Stimulated activated CD4-positive, alpha-beta T cell treated with anti-CD3 and anti-CD28 coated beads, Interleukin-12 subunit alpha, Interleukin-12 subunit beta, amount 100 ng/mL, for 48 hours (primary cell): ENCODE measurements around the gene LAS1L.
A peak's percentile ranks its signal among the peaks of the same experiment; 100 is the strongest.
"Not testable (repeated sequence)": the region's sequence is repeated elsewhere in the genome, so short reads cannot be mapped to it uniquely, and the experiment has no call there.

Experiments used
- DNase-seq, 3 donors: peaks; one replicate each; pipeline ENCODE4 v3.0.0-alpha.2; 2020; ENCODE audit warnings: low read depth in 2 of 3, low spot score in 1 of 3

The LAS1L gene

DNA sequence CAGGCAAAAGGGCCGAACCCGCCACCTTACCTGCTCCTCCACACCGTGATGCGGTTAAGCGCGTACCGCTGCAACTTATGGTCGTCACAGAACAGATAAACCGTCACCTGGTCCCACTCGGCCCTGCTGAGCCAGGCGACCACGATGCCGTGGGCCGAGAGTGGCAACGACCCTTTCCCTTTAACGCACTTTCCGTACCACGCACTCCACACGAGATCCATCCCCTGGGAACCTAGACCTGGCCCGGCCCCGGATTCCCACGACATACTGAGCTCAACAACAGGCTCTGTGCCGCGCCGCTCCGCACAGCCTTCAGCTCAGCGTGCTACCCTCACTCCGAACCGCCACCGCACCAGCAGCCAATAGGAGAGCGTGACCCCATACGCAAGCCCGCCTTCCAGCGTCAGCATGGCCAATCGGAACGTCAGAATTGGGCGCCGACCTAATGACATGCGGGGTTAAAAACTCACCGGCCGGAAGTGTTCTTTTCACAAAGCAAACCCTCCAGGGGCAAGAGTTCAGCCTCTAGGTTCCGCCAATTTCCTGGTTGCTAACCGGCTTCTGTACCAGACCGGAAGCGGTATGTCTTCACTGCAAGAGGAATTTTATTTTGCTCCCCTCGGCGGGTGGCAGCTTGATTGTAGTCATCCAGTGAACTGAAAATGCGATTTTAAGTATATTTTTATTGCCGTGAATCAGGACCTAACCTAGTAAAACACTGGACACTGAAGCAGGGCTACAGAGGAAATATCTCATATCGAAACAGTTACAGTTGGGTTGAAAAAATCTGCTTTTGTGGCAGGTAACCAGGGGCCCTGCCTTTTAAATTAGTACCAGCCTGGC is at the start of gene LAS1L:
Gene LAS1L (minus strand): TSS at position 338 of the 843 bp plus-strand sequence. CDS start 72 bp downstream, at position 266.
- peak; percentile 79 to 87 (median 82) for DNase-seq

DNA sequence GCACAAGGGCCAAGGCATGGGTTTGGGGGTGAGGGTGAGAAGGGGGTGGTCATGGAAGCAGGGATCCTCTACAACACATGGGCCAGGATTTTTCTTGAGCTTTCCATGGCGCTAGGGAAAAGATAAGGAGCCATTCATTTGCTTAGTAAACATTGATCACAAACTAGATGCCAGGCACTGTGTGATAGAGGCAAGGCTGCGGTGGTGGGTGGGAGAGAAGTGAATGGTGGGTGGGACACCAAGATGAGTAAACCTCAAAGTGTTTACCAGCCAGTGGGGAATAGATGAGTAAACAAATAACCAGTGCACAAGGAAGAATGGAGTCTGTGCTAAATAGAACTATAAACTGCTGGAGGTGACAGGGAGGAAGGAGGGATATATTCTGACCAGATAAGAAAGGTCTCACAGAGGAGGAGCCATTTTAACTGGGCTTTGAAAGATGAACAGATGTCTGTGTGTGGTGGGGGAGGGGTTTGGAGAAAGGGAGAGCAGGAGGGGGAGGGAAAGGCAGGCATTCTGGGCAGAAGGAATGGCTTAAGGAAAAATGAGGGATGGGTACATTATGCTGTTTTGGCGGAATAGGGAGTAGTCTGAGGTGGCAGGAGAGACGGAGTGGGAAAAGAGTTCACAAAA is 48.0 kb upstream of the LAS1L start:
- no peak for DNase-seq

DNA sequence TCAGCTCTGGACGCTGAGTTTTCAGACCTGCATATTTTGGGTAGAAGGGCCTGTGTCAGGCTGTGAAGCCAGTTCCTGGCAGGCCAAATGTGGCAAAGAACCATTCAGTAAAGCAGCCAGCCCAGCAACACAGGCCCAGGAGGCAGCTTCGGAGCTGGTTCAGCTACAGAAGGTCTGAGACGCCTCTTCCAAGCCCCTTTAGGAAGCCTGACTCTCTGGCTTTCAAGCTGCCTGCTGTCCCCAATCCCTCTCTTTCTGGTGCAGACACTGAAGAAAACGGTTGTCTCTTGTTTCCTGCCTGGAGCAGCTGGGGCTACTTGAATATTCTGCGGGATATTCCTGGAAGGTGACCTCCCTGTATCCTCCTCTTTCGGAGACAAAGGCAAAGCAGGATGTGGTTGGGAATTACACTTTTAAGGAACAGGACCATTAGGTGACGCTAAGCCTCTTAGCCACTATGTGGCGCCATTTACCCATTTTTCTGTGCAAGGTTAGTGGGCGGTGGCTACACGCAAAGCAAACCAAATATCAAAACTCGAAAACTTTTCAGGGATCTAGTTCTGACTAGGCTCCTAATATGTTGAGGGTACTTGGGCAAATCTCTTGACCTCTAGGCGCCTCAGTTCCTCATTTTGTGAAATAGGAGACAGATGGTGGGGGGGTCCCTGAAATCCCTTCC is 47.2 kb upstream of the LAS1L start:
- peak; percentile 12 to 67 (median 34) for DNase-seq

DNA sequence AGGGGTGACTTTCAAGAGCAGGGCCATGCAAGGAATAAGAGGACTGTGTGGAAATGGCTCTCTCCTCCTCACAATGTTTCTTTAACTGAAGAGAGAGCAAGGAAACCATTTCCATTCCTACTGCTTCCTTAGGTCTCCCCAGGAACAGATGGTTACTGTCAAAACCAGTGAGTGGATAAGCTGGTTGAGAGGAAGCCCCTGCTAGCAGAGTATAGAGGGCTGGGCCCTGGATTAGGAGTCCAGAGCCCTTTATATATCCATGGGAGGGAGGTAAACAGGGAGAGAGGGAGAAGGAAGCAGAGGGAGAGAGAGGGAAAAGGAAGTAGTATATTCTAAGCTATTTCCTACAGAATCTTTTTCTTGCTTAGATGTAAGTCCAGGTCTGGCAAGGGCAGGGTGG is 43.8 kb upstream of the LAS1L start:
- DNase-seq, result no peak

DNA sequence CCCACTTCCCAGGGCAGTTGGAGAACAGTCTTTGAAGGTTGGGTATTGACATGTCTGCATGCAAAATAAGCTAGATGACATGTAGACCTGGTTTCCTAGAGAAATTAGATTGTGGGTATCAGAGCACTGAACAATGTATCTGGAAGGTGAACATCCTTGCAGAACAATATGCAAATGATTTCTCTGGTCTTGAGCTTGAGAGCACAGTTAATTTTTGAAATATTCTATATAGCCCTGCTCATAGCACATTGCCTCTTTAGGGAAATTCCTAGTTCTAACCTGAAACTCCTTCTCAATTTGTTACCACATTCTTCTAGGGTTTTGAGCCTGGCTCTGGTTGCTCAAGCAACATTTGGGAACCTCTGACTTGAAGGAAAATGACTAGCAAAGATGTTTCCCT is 41.6 kb upstream of the LAS1L start:
- DNase-seq, result no peak

DNA sequence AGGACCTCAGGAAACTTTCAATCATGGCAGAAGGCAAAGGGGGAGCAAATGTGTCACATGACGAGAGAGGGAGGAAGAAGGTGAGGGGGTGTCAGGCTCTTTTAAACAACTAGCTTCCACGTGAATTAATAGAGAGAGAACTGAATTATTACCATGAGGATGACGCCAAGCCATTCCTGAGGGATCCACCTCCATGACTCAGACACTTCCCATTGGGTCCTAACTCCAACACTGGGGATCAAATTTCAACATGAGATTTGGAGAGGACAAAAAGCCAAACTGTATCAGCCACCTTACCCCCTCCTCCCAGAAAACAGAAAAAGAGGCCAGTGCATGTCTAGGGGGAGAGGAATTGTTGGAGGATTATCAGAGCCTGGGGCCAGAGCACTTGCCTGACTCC is 40.4 kb upstream of the LAS1L start:
- no peak for DNase-seq

DNA sequence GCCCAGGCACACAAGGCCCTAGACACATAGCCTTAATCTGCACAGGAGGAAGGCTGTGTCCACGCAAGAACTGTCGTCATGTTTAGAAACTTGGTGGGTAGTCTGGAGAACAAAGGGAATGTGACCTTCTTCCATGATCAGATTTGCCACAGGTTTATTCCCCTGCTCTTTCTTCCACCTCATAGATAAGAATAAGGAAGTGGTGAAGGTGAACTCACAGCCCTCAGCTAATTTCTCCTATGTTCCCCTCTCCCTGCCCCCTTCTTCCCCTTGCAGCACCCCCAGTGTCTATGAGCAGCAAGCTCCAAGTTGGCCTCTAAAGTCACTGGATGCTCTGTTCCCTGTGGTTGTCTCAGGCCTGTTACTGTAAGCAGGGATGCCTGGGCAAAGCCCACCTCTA is 39.8 kb upstream of the LAS1L start:
- DNase-seq, result no peak

DNA sequence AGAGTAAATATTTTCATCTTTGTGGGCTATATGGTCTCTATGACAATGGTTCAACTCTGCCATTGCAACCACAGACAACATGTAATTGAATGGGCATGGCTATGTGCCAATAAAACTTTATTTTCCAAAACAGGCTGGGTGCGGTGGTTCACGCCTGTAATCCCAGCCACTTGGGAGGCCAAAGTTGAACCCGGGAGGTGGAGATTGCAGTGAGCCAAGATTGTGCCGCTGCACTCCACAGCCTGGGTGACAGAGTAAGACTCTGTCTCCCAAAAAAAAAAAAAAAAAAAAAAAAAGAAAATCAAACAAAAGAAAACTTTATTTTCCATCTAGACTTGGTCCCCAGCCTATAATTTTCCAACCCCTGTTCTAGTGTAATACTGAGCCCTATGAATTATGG is 38.4 kb upstream of the LAS1L start:
- DNase-seq, result no peak

DNA sequence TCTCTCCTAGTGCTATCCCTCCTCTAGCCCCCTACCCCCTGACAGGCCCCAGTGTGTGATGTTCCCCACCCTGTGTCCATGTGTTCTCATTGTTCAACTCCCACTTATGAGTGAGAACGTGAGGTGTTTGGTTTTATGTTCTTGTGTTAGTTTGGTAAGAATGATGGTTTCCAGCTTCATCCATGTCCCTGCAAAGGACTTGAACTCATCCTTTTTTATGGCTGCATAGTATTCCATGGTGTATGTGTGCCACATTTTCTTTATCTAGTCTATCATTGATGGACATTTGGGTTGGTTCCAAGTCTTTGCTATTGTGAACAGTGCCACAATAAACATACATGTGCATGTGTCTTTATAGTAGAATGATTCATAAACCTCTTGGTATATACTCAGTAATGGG is 28.3 kb upstream of the LAS1L start:
- DNase-seq, result not testable (repeated sequence)

DNA sequence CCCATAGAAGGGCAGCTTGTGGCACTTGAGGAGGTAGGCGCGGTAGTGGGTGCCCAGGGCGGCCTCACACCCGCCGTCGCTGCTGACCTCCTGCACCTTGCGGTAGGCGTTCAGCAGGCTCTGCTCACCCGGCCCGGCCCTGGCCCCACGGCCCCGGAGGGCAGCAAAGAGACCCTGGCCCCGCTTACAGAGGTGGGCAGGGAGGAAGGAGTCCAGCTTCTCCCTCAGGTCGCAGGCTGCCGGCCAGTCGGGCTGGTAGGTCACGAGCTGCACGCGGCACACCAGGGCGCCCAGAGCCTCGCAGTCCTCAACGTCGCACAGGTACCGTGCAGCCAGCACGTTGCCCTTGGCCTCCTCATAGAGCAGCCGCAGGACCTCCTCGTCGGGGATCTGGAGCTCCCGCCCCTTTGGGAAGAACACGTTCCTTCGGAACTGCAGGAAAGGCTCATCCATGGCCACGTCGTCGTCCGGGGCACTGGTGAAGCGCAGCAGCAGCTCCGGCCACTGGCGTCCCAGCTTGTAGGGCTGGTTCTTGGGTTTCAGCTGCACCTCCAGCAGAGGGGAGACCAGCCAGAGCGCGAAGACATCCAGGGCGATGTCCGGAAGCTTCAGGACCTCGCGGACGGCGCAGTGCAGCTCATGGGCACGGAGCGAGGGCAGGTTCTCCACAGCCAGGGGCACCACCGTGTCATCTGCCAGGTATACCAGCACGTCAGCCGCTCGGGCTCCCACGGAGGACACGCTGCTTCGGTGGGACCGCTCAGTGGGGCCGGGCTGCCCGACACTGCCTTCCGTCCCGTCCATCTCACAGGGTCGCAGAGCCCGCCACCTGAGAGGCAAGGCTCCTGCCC is 17.1 kb upstream of the LAS1L start:
- no peak for DNase-seq

DNA sequence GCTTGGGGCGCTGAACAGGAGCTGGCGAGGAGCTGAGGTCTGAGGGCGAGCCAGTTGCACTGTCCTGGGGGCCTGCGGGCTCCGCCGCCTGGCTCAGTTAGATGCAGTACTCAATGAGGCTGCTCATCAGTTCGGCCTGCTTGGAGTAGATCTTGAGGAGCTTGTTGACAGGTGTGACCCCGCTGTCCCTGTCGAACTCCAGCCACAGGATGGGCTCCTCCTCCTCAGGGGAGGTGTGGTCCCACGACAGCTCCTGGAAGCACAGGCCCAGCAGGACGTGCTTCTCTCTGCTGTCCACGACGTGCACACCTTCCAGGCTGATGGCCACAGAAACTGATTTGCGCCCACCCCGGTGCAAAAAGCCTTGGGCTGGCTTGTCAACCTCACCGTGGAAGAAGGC is 16.5 kb upstream of the LAS1L start:
- no peak for DNase-seq

DNA sequence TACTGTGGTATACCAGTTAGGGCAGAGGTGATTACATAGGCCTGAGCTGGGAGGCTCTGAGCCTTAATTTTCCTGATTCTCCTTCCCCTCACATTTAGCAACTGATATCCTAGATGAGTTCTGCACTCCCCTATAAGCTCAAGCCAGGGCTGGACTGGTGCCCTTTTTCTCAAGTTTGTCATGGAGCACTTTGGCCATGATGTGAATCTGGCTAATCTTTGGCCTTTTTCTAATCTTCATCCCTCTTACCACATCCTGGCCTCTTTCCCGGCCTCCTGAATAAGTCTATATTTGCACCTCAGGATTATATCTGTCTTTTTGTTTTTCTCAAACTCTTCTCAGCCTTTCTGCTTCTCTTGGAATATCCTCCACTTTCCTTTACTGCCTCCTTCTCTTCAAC is 10.9 kb upstream of the LAS1L start:
- no peak for DNase-seq

DNA sequence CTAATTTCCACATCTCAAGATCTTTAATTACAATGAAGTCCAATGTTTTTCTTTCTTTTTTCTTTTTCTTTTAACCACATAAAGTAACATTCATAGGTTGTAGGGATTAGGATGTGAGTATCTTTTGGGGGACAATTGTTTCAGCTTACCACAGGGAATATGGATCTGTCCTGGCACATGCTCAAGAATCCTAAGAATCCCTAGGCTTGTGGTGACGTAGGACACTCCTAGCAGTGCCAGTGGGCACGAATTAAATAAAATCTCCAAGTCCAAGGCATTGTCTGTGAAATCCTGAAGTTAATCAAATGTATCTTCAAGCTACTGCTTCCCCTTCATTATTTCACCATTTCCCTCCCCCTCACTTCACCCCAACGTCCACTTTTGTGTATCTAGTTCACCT is 2.6 kb upstream of the LAS1L start:
- no peak for DNase-seq

DNA sequence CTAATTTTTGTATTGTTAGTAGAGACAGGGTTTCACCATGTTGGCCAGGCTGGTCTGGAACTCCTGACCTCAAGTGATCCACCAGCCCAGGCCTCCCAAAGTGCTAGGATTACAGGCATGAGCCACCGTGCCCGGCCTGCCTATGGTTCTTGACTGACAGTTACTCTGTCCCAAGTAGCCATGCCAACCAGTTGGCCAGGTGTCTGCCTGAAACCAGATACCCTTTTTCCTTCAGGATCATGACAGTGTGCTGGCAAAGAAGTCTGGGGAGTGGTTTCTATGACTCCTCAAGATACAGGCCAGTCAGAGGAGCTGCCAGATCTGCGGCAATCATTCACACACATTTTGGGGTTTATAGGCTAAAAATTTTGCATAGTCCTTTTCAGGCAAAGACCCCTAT is 1.7 kb upstream of the LAS1L start:
- no peak for DNase-seq

DNA sequence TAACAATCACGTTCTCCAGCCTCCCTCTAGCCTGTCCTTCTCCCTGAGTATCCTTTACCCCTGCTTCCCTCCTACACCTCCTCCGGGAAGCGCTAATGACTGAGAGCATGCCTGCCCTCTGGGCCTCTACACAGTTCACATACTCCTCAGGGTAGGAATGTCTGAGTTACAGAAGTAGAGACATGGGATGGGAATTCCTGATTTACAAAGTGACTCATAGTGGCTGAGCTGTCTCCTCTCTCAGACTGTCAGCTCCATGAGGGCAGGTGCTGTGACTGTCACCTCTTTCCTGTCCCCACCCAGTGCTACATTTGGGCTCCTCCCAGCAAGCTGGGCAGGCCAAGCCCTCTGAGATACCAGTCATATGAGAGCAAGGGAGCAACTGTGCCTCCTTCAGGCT is 2.6 kb downstream of the LAS1L start:
- DNase-seq, result no peak

DNA sequence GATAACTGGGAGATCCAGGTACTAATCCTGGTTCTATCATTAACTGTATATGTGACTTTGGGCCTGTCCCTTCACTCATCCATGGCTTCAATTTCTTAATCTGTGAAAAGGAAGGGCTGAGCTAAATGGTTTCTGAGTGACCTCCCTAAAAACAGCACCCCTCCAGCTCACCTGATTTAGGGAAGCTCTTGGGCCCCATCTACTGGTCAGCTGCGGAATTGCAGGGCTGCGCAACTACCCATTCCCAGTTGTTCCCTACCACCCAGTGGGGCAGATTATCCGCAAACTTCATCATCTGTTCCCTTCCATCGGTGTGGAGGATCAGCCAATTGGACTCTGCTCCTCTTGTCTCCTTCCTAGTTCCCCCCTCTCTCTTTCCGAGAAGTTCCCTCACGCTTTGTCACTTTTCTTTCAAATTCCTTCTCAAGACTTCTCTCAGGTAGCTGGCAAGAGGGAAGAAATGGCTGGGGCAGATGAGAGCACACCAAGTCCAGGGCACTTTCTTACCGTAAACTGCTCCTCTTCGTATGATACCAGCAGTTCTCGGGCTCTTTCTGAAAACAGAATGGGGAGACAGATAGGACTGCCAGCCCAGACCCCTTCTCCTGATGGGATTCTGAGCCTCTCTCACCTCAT is 5.8 kb downstream of the LAS1L start:
- DNase-seq, result peak; percentile 10 to 47 (median 18)

DNA sequence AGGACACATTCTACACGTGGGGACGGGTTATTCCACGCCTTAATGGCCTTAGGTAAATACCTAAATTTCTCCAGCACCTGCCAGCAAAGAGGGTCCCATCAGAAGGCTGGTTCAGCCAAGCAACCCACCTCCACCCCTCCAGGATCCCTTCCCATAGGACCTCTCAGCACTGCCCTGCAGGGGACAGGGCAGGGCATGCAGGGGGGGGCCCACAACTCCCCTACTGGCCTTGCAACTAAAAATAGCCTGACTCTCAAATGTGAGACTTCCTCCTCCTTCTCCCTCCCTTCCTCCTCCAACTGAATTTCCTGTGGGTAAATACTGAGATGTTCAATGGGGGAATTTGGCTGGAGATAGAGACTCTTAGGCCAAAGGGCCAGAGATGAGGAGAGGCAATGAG is 6.3 kb downstream of the LAS1L start:
- no peak for DNase-seq

DNA sequence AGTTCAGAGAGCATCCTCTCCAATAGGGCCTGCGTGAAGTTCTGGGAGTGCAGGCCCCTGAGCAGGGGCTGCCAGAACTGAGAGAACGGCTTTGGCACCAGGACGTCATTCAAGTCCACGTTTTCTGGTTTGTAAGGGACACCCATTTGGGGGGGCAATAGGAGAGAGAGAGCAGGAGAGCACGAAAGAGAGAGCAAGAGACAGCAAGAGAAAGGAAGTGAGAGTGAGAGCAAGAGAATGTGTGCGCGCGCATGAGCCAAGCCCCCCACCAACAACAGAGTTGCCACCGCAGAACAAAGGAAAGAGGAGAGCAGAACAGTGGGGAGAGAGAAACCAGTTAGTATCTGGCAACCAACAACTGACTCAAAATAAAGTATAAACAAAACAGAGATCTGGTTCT is 10.4 kb downstream of the LAS1L start:
- DNase-seq, result no peak

DNA sequence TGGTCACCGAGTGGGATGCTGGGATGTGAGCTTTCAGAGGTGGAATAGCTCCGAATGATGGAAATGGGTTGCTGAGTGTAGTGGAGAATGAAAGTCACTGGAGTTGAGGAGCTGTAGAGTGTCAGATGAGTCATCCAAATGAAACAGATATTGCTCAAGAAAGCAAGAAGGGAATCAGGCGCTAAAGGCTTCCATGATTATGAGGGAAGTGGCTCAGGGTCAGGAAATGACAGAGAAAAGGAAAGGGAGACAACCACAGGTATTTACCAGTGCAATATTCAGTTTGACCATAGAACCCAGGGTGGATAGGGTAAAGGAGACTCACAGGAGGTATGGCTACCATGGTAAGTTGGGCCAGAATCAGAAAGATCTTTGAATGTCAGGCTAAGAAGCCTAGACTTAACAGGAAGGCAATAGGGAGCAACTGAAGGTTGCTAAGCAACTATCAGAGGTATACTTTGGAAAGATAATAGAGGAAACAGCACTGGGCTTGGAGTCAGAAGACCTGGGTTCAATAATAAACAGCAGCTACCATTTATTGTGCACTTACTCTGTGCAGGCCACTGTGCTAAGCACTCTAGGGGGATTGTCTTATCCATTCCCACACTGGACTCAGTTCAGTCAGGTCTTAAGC is 11.7 kb downstream of the LAS1L start:
- DNase-seq, result no peak

DNA sequence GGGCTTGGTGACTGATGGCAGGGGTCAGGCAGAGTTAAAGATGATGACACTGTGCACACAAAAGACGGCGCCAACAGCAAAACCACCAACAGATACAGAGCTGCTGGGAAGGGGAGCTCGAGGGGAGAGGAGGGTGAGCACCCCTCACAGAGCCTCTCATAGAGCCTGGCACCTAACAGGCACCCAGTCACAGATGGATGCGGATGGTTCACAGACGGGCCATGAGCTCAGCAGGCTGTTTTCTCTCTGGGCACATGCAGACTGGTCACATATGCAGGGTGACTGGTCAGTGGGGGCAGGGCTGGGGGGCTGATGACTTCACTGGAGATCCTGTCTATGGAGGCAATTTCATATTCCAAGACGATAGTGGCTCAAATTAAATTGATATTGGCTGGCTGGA is 15.1 kb downstream of the LAS1L start:
- DNase-seq, result not testable (repeated sequence)
